Activated naive CD8-positive, alpha-beta T cell treated with anti-CD3 and anti-CD28 coated beads, Interleukin-2, amount 50 U/mL, for 24 hours (primary cell): ENCODE measurements around the gene PC.

ENCODE experiments used
- ATAC-seq: fragments of 150-1000 bp; cut with Tn5 transposase; one replicate; pipeline ENCODE4 v1.10.0; 2021
- DNase-seq: peaks from one replicate; pipeline ENCODE4 v3.0.0; 2021
- H3K27ac Mint-ChIP-seq: one replicate; pipeline ENCODE4 v1.8.0; 2021; ENCODE audit warnings: mild to moderate bottlenecking, mixed read lengths
- H3K27me3 Mint-ChIP-seq: one replicate; pipeline ENCODE4 v1.8.0; 2021; ENCODE audit warnings: mixed read lengths
- H3K36me3 Mint-ChIP-seq: one replicate; pipeline ENCODE4 v1.8.0; 2021; ENCODE audit warnings: low read depth, mixed read lengths
- H3K4me1 Mint-ChIP-seq: one replicate; pipeline ENCODE4 v1.8.0; 2021; ENCODE audit warnings: mixed read lengths
- H3K4me3 Mint-ChIP-seq: one replicate; pipeline ENCODE4 v1.8.0; 2021; ENCODE audit warnings: mild to moderate bottlenecking, moderate library complexity, mixed read lengths
- H3K9me3 Mint-ChIP-seq: one replicate; pipeline ENCODE4 v1.8.0; 2021; ENCODE audit warnings: mixed read lengths

PC gene

DNA sequence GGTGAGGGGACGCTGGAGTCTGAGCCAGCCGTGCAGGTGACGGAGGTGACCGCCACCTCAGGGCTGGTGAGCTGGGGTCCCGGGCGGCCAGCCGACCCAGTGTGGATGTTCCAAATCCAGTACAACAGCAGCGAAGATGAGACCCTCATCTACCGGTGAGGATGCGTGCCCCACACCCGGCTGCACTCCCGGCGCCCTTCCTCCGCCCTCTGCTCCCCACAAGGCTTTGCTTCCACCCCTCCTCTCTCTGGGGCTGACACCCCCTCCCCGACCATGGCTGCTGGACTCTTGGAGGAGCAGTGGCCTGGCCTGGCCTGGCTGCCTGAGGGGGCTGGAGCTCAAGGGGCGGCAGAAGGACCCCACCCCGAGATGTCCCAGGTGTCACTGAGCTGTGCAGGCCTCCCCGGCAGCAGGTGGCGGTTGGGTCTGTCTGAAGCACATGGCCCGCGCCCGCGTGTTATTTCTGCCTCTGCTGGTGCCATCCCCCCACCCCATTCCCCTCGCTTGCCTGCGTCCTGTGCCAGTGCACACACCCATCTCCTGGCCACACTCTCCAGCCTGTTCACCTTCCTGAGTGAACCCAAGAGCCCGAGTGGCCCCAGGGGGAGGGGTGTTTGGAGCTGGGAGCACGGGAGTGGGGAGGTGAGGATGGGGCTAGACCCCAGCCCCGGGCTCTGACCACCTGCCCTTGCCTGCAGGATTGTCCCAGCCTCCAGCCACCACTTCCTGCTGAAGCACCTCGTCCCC, 99.1 kb downstream of the PC start:
- no peak overlapping the region for H3K4me3 Mint-ChIP-seq
- peaks cover 8% of the 10 kb centered on the region for H3K4me1 Mint-ChIP-seq
- no peak overlapping the region for H3K27ac Mint-ChIP-seq
- no peaks in the 10 kb centered on the region for H3K27me3 Mint-ChIP-seq
- no peak for DNase-seq
- ATAC-seq: no peak
- no peaks in the 10 kb centered on the region for H3K9me3 Mint-ChIP-seq
- H3K36me3 Mint-ChIP-seq: peaks cover 2% of the 10 kb centered on the region

DNA sequence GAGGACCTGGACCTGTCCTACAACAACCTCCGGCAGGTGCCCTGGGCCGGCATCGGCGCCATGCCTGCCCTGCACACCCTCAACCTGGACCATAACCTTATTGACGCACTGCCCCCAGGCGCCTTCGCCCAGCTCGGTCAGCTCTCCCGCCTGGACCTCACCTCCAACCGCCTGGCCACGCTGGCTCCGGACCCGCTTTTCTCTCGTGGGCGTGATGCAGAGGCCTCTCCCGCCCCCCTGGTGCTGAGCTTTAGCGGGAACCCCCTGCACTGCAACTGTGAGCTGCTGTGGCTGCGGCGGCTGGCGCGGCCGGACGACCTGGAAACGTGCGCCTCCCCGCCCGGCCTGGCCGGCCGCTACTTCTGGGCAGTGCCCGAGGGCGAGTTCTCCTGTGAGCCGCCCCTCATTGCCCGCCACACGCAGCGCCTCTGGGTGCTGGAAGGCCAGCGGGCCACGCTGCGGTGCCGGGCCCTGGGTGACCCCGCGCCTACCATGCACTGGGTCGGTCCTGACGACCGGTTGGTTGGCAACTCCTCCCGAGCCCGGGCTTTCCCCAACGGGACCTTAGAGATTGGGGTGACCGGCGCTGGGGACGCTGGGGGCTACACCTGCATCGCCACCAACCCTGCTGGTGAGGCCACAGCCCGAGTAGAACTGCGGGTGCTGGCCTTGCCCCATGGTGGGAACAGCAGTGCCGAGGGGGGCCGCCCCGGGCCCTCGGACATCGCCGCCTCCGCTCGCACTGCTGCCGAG, 99.8 kb downstream of the PC start:
- peaks cover 2% of the 10 kb centered on the region for H3K36me3 Mint-ChIP-seq
- H3K4me1 Mint-ChIP-seq: peaks cover 8% of the 10 kb centered on the region
- no peaks in the 10 kb centered on the region for H3K27me3 Mint-ChIP-seq
- ATAC-seq (no peak), DNase-seq (no peak)
- no peaks in the 10 kb centered on the region for H3K9me3 Mint-ChIP-seq
- peak overlapping the region; percentile 82 for H3K4me3 Mint-ChIP-seq
- H3K27ac Mint-ChIP-seq: no peak overlapping the region

DNA sequence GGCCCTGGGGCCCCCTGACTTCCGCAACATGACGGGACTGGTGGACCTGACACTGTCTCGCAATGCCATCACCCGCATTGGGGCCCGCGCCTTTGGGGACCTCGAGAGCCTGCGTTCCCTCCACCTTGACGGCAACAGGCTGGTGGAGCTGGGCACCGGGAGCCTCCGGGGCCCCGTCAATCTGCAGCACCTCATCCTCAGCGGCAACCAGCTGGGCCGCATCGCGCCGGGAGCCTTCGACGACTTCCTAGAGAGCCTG, 100.3 kb downstream of the PC start:
- no peaks in the 10 kb centered on the region for H3K27me3 Mint-ChIP-seq
- H3K36me3 Mint-ChIP-seq: peaks cover 2% of the 10 kb centered on the region
- H3K4me3 Mint-ChIP-seq: peak overlapping the region; percentile 82
- H3K4me1 Mint-ChIP-seq: peaks cover 8% of the 10 kb centered on the region
- H3K9me3 Mint-ChIP-seq: no peaks in the 10 kb centered on the region
- ATAC-seq (no peak), DNase-seq (no peak)
- no peak overlapping the region for H3K27ac Mint-ChIP-seq

DNA sequence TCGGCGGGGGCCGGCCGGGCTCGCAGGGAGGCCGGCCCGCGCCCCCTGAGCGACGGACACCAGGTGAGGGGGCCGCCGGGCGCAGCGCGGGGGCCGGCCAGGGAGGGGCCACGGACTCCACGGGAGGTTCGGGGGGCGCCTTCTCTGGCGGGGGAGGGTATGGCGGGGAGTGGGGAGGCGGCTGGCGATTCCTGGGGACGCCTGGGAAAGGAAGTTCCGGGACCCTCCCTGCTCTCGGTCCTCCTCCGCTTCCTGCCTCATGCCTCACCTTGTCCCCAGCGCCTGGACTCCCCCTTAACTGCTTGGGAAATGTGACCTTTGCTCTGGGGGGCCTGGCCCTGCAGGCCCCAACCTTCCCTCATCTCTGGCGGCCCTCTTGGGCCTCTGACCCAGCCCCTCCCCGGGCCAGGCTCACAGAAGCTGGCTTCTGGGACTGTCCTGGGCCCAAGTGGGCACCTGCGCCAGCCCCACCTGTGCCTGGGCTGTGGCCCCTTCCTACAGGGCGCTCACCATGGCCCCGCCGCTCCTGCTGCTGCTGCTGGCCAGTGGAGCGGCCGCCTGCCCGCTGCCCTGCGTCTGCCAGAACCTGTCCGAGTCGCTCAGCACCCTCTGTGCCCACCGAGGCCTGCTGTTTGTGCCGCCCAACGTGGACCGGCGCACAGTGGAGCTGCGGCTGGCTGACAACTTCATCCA, 100.8 kb downstream of the PC start:
- ATAC-seq (no peak), DNase-seq (no peak)
- Mint-ChIP-seq H3K27ac (peak overlapping the region; percentile 64), H3K4me3 (peak overlapping the region; percentile 82), H3K27me3 (no peaks in the 10 kb centered on the region), H3K4me1 (peaks cover 8% of the 10 kb centered on the region), H3K36me3 (peaks cover 2% of the 10 kb centered on the region), H3K9me3 (no peaks in the 10 kb centered on the region)

DNA sequence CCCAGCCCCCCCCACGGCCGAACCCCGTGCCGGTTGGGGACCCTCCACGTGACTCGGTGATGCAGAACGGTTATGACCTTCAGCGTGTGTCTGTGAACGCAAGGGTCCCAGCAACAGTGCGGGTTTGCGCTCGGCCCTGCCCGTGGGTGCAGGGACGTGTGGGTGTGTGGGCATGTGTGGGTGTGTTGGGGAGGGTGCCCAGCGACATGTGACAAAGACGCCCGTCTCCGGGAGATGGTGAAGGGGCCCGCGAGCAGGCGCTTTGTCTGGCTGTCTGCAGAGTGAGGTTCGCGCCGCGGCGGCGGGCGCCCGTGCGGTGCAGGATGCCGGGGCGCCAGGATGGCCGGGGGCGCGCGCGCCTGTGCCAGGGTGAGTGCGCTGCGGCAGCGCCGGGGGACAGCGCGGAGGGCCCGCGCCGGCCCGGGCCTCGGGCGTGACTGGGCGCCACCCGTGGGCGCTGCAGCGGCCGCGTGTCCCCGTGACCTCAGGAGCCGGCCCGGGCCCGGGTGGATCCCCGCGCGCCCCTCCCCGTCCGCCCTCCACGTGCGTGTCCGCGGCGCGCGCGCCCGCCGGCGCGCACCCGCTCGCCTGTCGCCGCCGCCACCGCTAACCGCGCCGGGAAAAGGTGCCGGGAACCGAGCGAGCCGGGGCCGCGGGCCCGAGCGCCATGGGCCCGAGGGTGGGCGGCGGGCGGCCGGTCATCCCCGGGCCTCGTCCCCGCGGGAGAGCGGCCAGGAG, 101.5 kb downstream of the PC start, which contains the start of gene LRFN4:
Gene LRFN4 (plus strand): TSS at position 569 of the 738 bp plus-strand sequence. CDS start 681 bp downstream, outside the sequence.
- Mint-ChIP-seq H3K27ac (peak within 1 kb of the TSS; percentile 92), H3K9me3 (no peaks in the 10 kb centered on the region), H3K4me1 (peaks cover 13% of the 10 kb centered on the region), H3K27me3 (no peaks in the 10 kb centered on the region), H3K4me3 (peak within 1 kb of the TSS; percentile 89), H3K36me3 (peaks cover 2% of the 10 kb centered on the region)
- ATAC-seq: peak; percentile 53
- DNase-seq: no peak

DNA sequence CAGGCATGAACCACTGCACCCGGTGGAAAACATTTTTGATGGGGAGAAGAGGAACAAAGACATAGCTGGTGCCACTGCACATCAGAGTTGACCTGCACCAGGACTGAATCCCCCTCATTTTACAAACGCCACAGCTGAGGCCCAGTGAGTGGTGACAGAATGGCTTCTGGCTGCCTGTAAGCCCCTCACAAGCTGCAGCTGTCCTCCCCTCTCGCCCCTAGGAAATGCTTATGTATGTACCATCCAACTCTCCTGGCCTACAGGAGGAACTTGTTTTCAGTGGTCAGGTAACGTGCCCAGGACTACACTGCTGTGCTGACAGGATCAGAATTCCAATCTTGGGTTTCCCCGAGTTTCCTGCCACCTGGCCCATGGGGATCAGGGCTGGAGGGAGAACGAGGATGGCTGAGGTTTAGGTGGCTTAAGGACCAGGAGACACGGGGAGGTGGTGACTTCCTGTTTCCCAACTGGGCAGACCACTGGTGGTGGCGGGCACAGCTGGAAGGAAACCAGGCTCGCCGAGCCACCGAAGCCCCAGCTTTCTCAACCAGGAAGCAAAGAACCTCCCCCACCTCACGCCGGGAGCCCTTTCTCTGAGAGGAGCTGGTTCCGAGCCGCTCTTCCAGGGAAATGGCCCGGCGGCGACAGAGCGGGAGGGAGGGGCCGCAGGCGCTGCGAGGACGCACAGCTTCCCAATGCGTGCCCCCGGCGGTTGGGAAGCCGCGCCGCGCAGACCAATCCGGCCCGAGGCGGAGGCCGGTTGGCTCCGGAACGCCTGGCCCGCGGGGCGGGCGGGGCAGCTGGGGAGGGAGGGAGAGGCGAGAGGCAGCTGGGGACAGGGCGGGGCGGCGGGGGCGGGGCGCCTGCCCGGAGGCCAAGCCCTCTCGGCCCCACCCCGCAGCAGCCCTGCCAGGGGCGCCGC, 102.3 kb downstream of the PC start:
- DNase-seq (peak; percentile 89), ATAC-seq (peak; percentile 82)
- peak overlapping the region; percentile 89 for H3K4me3 Mint-ChIP-seq
- H3K27ac Mint-ChIP-seq: peak overlapping the region; percentile 92
- peaks cover 2% of the 10 kb centered on the region for H3K36me3 Mint-ChIP-seq
- no peaks in the 10 kb centered on the region for H3K27me3 Mint-ChIP-seq
- no peaks in the 10 kb centered on the region for H3K9me3 Mint-ChIP-seq
- peaks cover 17% of the 10 kb centered on the region for H3K4me1 Mint-ChIP-seq

DNA sequence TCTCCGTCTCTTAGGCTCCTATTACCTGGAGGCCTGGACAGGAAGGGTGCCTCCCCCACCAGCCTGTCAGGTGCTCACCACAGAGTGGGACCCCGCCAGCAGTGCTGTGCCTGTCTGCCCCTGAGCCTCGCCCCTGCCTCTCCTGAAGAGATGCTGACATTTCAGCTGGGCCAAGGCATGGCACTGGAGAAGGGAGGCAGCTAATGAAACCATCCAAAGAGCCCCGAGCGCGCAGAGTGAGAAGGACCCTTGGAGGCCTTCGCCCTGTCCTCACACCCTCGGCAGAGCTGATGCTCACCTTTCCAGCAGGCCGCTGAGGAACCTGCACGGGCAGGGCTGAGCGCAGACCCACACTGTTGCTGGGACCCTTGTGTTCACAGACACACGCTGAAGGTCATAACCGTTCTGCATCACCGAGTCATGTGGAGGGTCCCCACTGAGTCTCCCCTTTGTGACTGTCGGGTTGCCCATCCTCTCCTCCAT, 103.4 kb downstream of the PC start:
- peaks cover 2% of the 10 kb centered on the region for H3K36me3 Mint-ChIP-seq
- ATAC-seq: no peak
- no peak for DNase-seq
- peak overlapping the region; percentile 82 for H3K4me3 Mint-ChIP-seq
- H3K27ac Mint-ChIP-seq: no peak overlapping the region
- peaks cover 17% of the 10 kb centered on the region for H3K4me1 Mint-ChIP-seq
- no peaks in the 10 kb centered on the region for H3K27me3 Mint-ChIP-seq
- H3K9me3 Mint-ChIP-seq: no peaks in the 10 kb centered on the region

DNA sequence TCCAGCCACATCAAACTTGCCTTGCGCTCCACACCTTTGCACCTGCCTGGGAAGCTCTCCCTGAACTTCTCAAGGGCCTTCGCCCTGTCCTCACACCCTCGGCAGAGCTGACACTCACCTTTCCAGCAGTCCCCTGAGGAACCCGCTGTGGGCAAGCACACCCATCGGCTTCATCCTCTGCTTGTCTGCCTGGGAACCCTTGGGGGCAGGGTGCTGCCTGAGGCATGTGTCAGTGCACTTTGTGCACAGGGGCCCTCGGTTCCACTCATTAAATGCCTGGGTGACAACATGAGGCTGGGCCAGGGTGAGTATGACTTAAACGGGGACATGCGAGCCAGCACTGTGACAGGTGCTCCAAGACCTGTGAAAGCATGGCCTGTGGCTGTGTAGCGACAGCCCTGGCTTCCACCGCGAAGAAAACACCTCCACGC, 103.9 kb downstream of the PC start:
- no peak overlapping the region for H3K4me3 Mint-ChIP-seq

DNA sequence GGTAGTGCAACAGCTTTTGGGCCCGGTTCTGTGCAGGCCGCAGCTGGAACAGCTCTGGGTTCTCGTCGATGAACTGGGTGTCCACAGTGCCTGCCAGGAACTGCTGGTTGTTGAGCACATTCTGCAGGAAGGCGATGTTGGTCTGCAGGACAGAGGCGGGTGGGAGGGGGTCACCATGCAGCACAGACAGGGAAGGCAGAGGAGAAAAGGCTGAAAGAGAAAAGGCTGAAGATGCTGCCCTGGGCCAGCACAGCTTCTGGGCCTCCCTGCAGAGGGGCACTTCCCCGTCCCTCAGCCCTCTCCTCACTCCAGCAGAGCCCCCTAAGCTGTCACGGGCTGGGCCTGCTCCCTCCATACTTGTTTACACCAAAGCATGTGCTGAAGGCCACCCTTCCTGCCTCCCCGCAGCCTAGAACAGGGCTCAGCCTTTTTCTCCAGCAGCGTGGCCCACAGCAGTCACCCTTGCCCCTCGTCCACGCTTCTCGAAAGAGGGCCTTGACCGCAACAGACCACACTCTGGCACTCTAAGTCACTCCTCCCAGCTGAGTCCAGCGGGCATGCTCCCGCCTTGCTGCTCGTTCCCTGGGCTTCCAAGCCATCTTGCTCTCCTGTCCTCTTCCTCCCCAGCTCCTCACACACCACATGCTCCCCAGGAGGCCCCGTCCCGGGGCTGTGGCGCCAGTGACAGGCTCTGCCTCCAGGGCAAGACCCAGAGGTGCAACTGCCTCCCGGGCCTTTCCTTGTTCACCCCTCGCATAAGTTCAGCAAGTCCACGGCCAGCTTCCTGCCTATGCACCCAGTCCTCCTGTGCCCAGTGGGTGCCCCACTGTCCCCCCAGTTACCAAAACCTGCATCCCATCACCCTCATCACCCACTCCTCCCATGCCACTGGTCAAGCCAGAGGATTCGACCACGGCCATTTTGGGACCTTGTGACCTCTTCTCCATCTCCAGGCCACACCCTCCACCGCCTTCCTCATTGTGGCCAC, 104.6 kb downstream of the PC start:
- H3K4me3 Mint-ChIP-seq: no peak overlapping the region
- H3K27me3 Mint-ChIP-seq: no peaks in the 10 kb centered on the region
- DNase-seq (no peak), ATAC-seq (no peak)
- H3K36me3 Mint-ChIP-seq: peaks cover 2% of the 10 kb centered on the region
- H3K9me3 Mint-ChIP-seq: no peaks in the 10 kb centered on the region
- no peak overlapping the region for H3K27ac Mint-ChIP-seq
- peaks cover 17% of the 10 kb centered on the region for H3K4me1 Mint-ChIP-seq

More for the DNA sequence above, 103.9 kb downstream of the PC start:
- no peaks in the 10 kb centered on the region for H3K27me3 Mint-ChIP-seq
- DNase-seq (no peak), ATAC-seq (no peak)
- peaks cover 2% of the 10 kb centered on the region for H3K36me3 Mint-ChIP-seq
- no peaks in the 10 kb centered on the region for H3K9me3 Mint-ChIP-seq
- H3K4me1 Mint-ChIP-seq: peaks cover 17% of the 10 kb centered on the region
- H3K27ac Mint-ChIP-seq: no peak overlapping the region

DNA sequence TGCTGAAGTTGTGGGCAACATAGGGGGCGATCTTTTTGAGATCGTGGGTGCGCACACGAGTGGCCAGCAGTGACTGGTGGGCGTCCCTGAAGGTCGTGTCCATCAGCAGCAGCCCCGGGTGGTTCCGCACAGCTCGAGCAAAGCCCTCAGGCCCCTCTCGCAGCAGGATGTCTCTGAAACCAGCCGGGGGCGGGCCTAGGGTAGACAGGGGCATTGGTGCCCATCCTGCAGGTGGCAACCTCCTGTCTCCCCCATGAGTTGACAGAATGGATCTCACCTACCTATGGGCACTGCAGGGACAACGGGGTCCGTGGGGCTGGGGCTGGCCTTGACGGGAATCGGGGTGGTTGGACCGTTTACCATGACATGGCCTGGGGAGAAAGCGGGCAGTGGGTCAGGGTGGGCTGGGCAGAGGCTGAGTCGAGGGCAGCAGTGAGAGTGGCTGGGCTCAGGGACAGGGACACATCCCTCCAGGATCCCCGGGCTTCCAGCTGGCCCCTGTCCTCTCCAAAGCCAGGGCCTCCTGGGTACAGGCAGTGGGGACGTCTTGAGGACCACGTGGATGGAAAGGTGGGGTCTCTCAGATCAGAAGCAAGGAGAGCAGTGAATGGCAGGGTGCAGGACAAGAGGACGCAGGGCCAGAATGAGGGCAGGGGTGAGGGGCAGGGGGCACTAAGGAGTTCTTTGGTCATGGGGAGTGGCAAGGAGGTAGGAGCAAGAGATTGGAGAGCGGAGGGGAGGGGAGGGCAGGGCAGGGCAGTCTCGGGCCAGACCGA, 105.5 kb downstream of the PC start:
- H3K9me3 Mint-ChIP-seq: no peaks in the 10 kb centered on the region
- H3K27me3 Mint-ChIP-seq: no peaks in the 10 kb centered on the region
- ATAC-seq (no peak), DNase-seq (no peak)
- H3K4me1 Mint-ChIP-seq: peaks cover 17% of the 10 kb centered on the region
- no peak overlapping the region for H3K4me3 Mint-ChIP-seq
- no peaks in the 10 kb centered on the region for H3K36me3 Mint-ChIP-seq
- no peak overlapping the region for H3K27ac Mint-ChIP-seq

DNA sequence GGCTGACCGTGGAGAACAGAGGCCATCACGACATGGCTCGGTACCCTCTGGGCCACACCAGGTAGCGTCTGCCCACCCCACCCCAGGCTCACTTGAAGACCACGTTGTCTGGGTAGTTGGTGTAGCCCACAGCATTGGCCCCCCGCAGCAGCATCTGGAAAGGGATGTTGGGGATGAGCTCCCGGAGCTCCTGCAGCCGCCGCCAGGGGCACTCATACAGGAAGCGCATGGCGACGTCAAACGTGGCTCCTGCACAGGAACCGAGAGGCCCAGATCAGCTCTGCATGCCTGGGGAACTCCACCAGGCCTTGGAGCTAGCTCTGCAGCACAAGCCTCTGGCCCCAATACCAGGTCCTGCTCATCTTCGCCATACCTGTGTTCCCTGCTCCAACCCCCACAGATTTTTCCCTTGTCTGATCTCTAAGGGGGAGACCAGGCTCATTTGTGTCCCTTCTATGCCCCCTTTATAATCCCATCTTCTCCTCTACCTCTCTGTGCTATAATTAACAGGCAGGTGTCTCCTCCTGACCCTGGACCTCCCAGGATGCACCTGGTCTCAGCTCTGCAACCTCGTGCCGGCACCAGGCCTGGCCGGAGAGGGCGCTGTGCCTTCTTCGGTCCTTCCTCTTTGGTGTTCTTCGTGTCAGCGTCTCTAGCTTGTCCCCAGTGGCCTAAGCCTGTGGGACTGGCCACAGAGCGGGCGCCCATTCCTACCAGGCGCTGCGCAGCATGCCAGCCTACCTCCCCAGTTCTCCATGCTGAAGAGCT, 106.3 kb downstream of the PC start:
- peaks cover 17% of the 10 kb centered on the region for H3K4me1 Mint-ChIP-seq
- ATAC-seq (no peak), DNase-seq (no peak)
- H3K27ac Mint-ChIP-seq: peak overlapping the region; percentile 62
- H3K4me3 Mint-ChIP-seq: no peak overlapping the region
- H3K9me3 Mint-ChIP-seq: no peaks in the 10 kb centered on the region
- H3K36me3 Mint-ChIP-seq: no peaks in the 10 kb centered on the region
- H3K27me3 Mint-ChIP-seq: no peaks in the 10 kb centered on the region

DNA sequence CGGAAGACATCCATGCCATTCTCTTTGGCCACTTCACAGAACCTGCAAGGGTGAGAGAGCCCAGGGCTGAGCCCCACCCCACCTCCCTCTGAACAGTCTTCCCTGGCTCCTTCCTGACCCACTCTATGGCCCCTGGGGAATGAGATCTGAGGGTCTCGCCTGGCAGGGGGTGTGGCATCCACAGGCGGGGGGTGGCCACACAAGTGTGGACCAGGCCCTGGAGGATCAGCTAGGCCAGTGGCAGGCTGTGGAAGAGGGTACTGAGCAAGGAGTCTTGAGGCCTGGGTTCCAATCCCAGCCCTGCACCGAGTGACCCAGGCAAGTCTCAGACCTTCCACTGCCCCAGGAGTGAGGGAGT, 107.0 kb downstream of the PC start:
- H3K27me3 Mint-ChIP-seq: no peaks in the 10 kb centered on the region
- no peak overlapping the region for H3K4me3 Mint-ChIP-seq
- H3K9me3 Mint-ChIP-seq: no peaks in the 10 kb centered on the region
- no peak overlapping the region for H3K27ac Mint-ChIP-seq
- H3K36me3 Mint-ChIP-seq: no peaks in the 10 kb centered on the region
- ATAC-seq: no peak
- peaks cover 17% of the 10 kb centered on the region for H3K4me1 Mint-ChIP-seq
- no peak for DNase-seq
